Osteoblast (primary cell): ENCODE data around the gene MCRIP1. TPM values are rescaled to one million over a fixed set of nuclear protein-coding genes. Genes with fewer than 3 reads are reported as not detected.

Experiments used
- DNase-seq: peaks from one replicate; pipeline ENCODE4 v3.0.0; 2011; ENCODE audit warnings: low spot score, mixed read lengths; ENCODE audit not compliant: insufficient read length; ENCODE audit errors: missing footprints
- H2AFZ ChIP-seq: 2 replicates; pipeline ENCODE4 v1.6.0; 2011; ENCODE audit warnings: mild to moderate bottlenecking, low read length
- H3K27ac ChIP-seq: 2 replicates; pipeline ENCODE4 v1.5.1; 2011; ENCODE audit warnings: mild to moderate bottlenecking, low read depth, low read length, moderate library complexity
- H3K27me3 ChIP-seq: 2 replicates; pipeline ENCODE4 v1.6.0; 2012; ENCODE audit warnings: mild to moderate bottlenecking, control low read depth, inconsistent platforms, low read length, moderate library complexity; ENCODE audit not compliant: insufficient read depth
- H3K36me3 ChIP-seq: 2 replicates; pipeline ENCODE4 v1.5.1; 2011; ENCODE audit warnings: mild to moderate bottlenecking, low read length, control low read depth, moderate library complexity; ENCODE audit not compliant: insufficient read depth
- H3K4me1 ChIP-seq: 2 replicates; pipeline ENCODE4 v1.5.1; 2011; ENCODE audit warnings: mild to moderate bottlenecking, low read length, control low read depth, moderate library complexity; ENCODE audit not compliant: insufficient read depth
- H3K4me2 ChIP-seq: 2 replicates; pipeline ENCODE4 v1.6.0; 2011; ENCODE audit warnings: mild to moderate bottlenecking, low read length; ENCODE audit not compliant: insufficient read depth
- H3K4me3 ChIP-seq: fragments of 200-600 bp; sonication (generic); 3 replicates; pipeline ENCODE4 v1.5.1; 2012; ENCODE audit warnings: mild to moderate bottlenecking, low read length, inconsistent platforms; ENCODE audit not compliant: insufficient read depth
- H3K79me2 ChIP-seq: 2 replicates; pipeline ENCODE4 v1.6.0; 2012; ENCODE audit warnings: mild to moderate bottlenecking, low read length, control low read depth, inconsistent platforms; ENCODE audit not compliant: insufficient read depth
- H3K9me3 ChIP-seq: 2 replicates; pipeline ENCODE4 v1.5.1; 2011; ENCODE audit warnings: low read depth, low read length, control low read depth
- H4K20me1 ChIP-seq: 2 replicates; pipeline ENCODE4 v1.6.0; 2012; ENCODE audit warnings: mild to moderate bottlenecking, low read length, control low read depth; ENCODE audit not compliant: insufficient read depth
- CTCF ChIP-seq: IDR thresholded peaks from 2 replicates; pipeline ENCODE4 v1.5.1; 2011; ENCODE audit warnings: mild to moderate bottlenecking, low read depth, low read length, moderate library complexity; ENCODE audit errors: extremely low read depth
- total RNA-seq: library from RNA; depleted of rRNA; stranded (reverse); fragments of >200 nt; gene quantifications from 2 replicates; pipeline ENCODE4 v1.2.3, GENCODE V29; 2012

MCRIP1 gene
- total RNA-seq, 1 donor = 163 TPM

DNA sequence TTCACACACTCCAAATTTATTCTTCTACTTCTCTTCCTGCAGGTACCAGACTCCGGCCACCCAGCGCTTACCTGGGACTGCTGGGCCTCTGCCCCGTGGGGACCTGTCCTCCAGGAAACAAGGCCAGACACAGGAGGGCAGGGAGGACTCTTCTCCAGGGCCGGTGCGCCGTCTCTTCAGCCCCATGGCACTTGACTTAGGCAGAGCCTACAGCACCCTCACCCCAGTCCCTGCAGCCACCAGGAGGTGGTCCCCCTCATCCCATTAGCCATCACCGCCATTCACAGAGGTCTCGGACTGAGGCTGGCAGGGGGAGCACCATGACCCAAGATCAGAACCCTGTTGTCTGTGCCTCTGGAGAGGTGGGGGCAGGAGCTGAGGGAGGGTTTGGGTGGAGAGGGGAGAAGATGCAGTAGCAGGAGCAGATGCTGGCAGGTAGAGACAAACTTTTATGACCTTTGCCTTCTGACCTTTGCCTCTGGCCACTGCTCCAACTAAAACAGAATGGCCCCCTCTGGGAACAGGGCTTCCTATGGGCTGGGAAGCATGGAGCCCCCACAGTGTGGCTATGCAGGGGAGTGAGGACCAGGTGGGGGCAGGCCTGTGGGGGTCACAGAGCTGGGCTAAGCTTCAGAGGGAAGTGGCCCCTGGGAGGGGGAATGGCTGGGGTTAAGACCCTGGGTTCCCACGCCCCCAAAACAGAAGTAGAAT is 30.9 kb downstream of the MCRIP1 start:
- Histone ChIP-seq H4K20me1 (no peaks in the 10 kb centered on the region), H3K4me1 (no peaks in the 10 kb centered on the region), H3K4me2 (no peak overlapping the region), H3K27ac (no peak overlapping the region), H3K9me3 (no peaks in the 10 kb centered on the region), H3K27me3 (peaks cover 51% of the 10 kb centered on the region), H3K79me2 (no peaks in the 10 kb centered on the region), H3K36me3 (no peaks in the 10 kb centered on the region), H2AFZ (no peak overlapping the region), H3K4me3 (no peak overlapping the region)
- peak; percentile 85 for DNase-seq
- TF ChIP-seq CTCF = no peak

- DNase-seq = no peak
- no peaks in the 10 kb centered on the region for H3K79me2 ChIP-seq
- H3K36me3 ChIP-seq = no peaks in the 10 kb centered on the region
- H3K9me3 ChIP-seq = no peaks in the 10 kb centered on the region
- peaks cover 43% of the 10 kb centered on the region for H3K27me3 ChIP-seq
- no peaks in the 10 kb centered on the region for H4K20me1 ChIP-seq
- H3K4me1 ChIP-seq = no peaks in the 10 kb centered on the region
- H2AFZ ChIP-seq = no peak overlapping the region
- H3K27ac ChIP-seq = no peak overlapping the region
- H3K4me3 ChIP-seq = no peak overlapping the region
- TF ChIP-seq CTCF = no peak
- no peak overlapping the region for H3K4me2 ChIP-seq
Measured at GRCh38 chr17:81801327-81801726, 31.8 kb downstream of the MCRIP1 start.

- DNase-seq = no peak
Measured at GRCh38 chr17:81794509-81794908, 38.6 kb downstream of the MCRIP1 start.

GRCh38 chr17:81794074-81794476 is 39.0 kb downstream of the MCRIP1 start:
- Histone ChIP-seq H4K20me1 (no peaks in the 10 kb centered on the region), H3K4me1 (no peaks in the 10 kb centered on the region), H3K27me3 (peaks cover 3% of the 10 kb centered on the region), H2AFZ (no peak overlapping the region), H3K79me2 (no peaks in the 10 kb centered on the region), H3K9me3 (no peaks in the 10 kb centered on the region), H3K4me3 (no peak overlapping the region), H3K4me2 (no peak overlapping the region), H3K36me3 (no peaks in the 10 kb centered on the region), H3K27ac (no peak overlapping the region)
- no peak for DNase-seq
- TF ChIP-seq CTCF = no peak

More at GRCh38 chr17:81794509-81794908, 38.6 kb downstream of the MCRIP1 start:
- no peak for TF ChIP-seq CTCF
- Histone ChIP-seq H3K4me3 (no peak overlapping the region), H3K27me3 (peaks cover 3% of the 10 kb centered on the region), H3K9me3 (no peaks in the 10 kb centered on the region), H2AFZ (no peak overlapping the region), H3K36me3 (no peaks in the 10 kb centered on the region), H3K4me2 (no peak overlapping the region), H3K4me1 (no peaks in the 10 kb centered on the region), H4K20me1 (no peaks in the 10 kb centered on the region), H3K27ac (no peak overlapping the region), H3K79me2 (no peaks in the 10 kb centered on the region)
